ENCODE measurements around the gene TIMM10. TPM values are rescaled to one million over a fixed set of nuclear protein-coding genes. Genes with fewer than 3 reads are reported as not detected.
A peak's percentile ranks its signal among the peaks of the same experiment; 100 is the strongest.

TIMM10 gene
- total RNA-seq, 4 donors from 2014 or later, result 16.8 to 39.6 (median 19.6) TPM

DNA sequence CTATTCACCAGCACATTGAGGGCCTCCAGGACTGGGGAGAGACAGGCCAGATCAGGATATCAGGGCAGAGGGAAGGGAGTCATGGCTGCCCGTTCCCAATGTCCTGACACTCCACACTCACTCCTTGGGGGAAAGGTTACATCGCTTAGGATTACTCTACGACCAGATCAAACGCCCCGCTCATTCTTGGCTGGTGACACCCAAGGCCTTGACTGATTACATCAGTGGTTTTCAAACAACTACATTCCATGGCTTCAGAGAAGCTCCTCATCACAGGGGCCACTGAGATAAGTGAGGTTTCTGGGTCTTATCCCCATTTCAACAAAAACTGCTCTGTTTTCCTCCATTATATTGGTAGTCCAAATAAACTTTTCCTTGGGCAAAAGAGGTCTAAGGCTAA is 21.9 kb upstream of the TIMM10 start:
- H3K27ac ChIP-seq, result no peak overlapping the region
- TF ChIP-seq POLR2A (IDR thresholded peaks at IDR 0.05), result no peak
- TF ChIP-seq, protein P1, sequence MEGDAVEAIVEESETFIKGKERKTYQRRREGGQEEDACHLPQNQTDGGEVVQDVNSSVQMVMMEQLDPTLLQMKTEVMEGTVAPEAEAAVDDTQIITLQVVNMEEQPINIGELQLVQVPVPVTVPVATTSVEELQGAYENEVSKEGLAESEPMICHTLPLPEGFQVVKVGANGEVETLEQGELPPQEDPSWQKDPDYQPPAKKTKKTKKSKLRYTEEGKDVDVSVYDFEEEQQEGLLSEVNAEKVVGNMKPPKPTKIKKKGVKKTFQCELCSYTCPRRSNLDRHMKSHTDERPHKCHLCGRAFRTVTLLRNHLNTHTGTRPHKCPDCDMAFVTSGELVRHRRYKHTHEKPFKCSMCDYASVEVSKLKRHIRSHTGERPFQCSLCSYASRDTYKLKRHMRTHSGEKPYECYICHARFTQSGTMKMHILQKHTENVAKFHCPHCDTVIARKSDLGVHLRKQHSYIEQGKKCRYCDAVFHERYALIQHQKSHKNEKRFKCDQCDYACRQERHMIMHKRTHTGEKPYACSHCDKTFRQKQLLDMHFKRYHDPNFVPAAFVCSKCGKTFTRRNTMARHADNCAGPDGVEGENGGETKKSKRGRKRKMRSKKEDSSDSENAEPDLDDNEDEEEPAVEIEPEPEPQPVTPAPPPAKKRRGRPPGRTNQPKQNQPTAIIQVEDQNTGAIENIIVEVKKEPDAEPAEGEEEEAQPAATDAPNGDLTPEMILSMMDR (IDR thresholded peaks at IDR 0.05), result no peak
- DNase-seq, result no peak
- H3K4me3 ChIP-seq, result no peak overlapping the region
- H3K27me3 ChIP-seq, result no peaks in the 10 kb centered on the region
- peaks cover 0 to 3% (median 0%) of the 10 kb centered on the region in 4 donors for H3K4me1 ChIP-seq
- peaks cover 0 to 77% (median 0%) of the 10 kb centered on the region in 3 donors for H3K36me3 ChIP-seq
- no peaks in the 10 kb centered on the region for H3K9me3 ChIP-seq

DNA sequence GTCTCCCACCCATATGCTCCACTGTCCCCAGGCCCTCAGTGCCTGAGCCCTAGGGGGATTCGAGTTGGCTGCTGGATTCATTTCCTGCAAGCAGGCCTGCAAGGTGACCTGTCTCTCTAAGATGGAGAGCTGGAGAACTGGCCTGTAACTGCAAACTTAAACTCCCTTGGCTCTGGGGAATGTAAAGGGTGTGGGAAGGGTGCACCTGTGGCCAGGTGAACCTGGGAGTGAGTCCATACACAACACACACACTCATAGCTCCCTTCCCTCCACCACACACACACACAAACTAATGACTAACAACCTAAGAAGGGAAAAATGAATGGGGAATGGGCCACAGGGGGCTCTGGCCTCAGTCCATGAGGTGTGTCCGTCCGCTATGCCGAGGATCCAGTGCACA is 21.4 kb upstream of the TIMM10 start:
- H3K27me3 ChIP-seq, result no peaks in the 10 kb centered on the region
- peaks cover 0 to 73% (median 0%) of the 10 kb centered on the region in 3 donors for H3K36me3 ChIP-seq
- DNase-seq, result no peak
- H3K4me1 ChIP-seq, result peaks cover 0 to 8% (median 0%) of the 10 kb centered on the region in 4 donors
- TF ChIP-seq, protein P1 (IDR thresholded peaks at IDR 0.05), result no peak
- TF ChIP-seq POLR2A (IDR thresholded peaks at IDR 0.05), result no peak
- no peaks in the 10 kb centered on the region for H3K9me3 ChIP-seq
- H3K4me3 ChIP-seq, result no peak overlapping the region
- no peak overlapping the region for H3K27ac ChIP-seq

DNA sequence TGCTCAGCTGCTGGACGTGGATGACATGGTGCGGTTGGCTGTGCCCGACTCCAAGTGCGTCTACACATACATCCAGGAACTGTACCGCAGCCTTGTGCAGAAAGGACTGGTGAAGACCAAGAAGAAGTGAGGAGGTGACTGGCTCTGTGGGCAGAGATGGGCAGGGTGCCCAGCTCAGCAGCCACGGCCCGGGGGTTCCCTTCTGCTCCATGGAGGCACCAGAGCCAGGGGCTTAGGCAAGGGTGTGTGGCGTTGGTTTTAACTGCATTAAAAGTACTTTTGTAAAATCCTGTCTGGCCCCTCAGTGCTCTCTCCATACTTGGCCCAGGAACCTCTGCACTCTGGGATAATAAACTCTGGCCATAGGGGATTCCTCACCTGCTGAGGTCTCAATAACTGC is 19.4 kb upstream of the TIMM10 start:
- peaks cover 0 to 56% (median 0%) of the 10 kb centered on the region in 3 donors for H3K36me3 ChIP-seq
- no peak for TF ChIP-seq POLR2A (IDR thresholded peaks at IDR 0.05)
- TF ChIP-seq, protein P1 (IDR thresholded peaks at IDR 0.05), result no peak

DNA sequence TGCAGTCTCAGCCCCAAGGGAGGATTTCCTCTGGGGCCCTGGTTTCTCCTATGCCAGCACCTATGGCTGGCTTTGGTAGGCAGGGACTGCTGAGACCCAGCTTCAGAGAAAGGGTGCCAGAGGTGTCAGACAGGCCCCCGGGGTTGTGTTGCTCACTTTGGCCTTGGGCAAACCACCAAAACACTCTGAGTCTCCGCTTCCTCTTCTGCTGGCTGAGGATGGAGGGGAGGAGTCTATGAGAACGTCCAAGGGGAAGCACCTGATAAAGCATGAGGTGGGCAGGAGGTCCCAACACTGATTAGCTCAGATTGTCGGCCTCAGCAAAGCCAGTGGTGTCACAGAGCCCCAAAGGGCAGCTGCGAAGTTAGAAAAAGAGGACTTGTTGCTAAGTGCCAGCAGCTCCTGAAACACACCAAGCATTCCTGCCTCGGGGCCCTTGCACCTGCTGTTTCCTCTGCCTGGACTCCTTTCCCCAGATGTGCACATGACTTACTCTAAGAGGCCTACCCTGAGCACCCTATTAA is 17.4 kb upstream of the TIMM10 start:
- TF ChIP-seq POLR2A (IDR thresholded peaks at IDR 0.05), result no peak
- TF ChIP-seq, protein P1 (IDR thresholded peaks at IDR 0.05), result no peak
- Histone ChIP-seq H3K27ac (peak overlapping the region in 2 of 4 donors; percentile 51 to 52), H3K4me3 (no peak overlapping the region), H3K4me1 (peaks cover 0 to 8% (median 0%) of the 10 kb centered on the region in 4 donors), H3K27me3 (no peaks in the 10 kb centered on the region), H3K9me3 (no peaks in the 10 kb centered on the region), H3K36me3 (peaks cover 0 to 35% (median 0%) of the 10 kb centered on the region in 3 donors)
- peak; percentile 41 to 60 (median 43) for DNase-seq

More for the DNA sequence above, 19.4 kb upstream of the TIMM10 start:
- no peak overlapping the region for H3K27ac ChIP-seq
- peaks cover 0 to 8% (median 0%) of the 10 kb centered on the region in 4 donors for H3K4me1 ChIP-seq
- H3K27me3 ChIP-seq, result no peaks in the 10 kb centered on the region
- DNase-seq, result peak in 1 of 3 donors; percentile 29
- no peaks in the 10 kb centered on the region for H3K9me3 ChIP-seq
- no peak overlapping the region for H3K4me3 ChIP-seq

DNA sequence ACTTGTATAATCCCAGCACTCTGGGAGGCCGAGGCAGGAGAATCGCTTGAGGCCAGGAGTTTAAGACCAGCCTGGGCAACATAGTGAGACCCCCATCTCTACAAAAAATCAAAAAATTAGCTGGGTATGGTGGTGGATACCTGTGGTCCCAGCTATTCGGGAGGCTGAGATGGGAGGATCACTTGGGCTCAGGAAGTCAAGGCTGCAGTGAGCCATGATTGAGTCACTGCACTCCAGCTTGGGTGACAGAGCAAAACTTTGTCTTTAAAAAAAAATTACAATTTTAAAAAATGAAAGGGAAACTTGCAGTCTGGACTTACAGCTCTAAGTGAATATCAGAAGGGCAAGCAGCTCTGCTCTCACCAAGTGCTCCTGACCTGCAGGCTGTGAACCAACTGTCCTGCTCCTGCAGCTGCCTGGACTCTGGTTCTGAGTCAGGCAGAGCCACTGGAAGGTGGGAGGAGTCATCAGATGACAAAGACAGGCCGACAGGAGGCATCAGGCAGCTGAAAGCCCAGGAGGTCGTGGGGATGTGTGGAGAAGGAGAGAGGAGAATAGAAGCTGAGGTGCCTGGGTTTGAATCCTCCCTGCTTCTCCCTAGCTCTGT is 16.4 kb upstream of the TIMM10 start:
- Histone ChIP-seq H3K4me1 (peaks cover 0 to 8% (median 0%) of the 10 kb centered on the region in 4 donors), H3K9me3 (no peaks in the 10 kb centered on the region), H3K27me3 (no peaks in the 10 kb centered on the region), H3K27ac (peak overlapping the region in 1 of 4 donors; percentile 51), H3K36me3 (peaks cover 0 to 26% (median 0%) of the 10 kb centered on the region in 3 donors), H3K4me3 (no peak overlapping the region)
- DNase-seq, result peak in 1 of 3 donors; percentile 15
- TF ChIP-seq, protein P1 (IDR thresholded peaks at IDR 0.05), result no peak
- no peak for TF ChIP-seq POLR2A (IDR thresholded peaks at IDR 0.05)
